HTERT RPE-1 (cell line): ENCODE results near the gene ADAM15.

Experiments used
- in situ Hi-C: fragments of 300-500 bp; cut with MboI; formaldehyde crosslinking; loops from 4 replicates; pipeline ENCODE4 v1.14.3; 2020; ENCODE audit warnings: low sequenced_read_pairs

ADAM15 gene, protein sequence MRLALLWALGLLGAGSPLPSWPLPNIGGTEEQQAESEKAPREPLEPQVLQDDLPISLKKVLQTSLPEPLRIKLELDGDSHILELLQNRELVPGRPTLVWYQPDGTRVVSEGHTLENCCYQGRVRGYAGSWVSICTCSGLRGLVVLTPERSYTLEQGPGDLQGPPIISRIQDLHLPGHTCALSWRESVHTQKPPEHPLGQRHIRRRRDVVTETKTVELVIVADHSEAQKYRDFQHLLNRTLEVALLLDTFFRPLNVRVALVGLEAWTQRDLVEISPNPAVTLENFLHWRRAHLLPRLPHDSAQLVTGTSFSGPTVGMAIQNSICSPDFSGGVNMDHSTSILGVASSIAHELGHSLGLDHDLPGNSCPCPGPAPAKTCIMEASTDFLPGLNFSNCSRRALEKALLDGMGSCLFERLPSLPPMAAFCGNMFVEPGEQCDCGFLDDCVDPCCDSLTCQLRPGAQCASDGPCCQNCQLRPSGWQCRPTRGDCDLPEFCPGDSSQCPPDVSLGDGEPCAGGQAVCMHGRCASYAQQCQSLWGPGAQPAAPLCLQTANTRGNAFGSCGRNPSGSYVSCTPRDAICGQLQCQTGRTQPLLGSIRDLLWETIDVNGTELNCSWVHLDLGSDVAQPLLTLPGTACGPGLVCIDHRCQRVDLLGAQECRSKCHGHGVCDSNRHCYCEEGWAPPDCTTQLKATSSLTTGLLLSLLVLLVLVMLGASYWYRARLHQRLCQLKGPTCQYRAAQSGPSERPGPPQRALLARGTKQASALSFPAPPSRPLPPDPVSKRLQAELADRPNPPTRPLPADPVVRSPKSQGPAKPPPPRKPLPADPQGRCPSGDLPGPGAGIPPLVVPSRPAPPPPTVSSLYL

GRCh38 chr1:155050560-155051341 lies at the start of gene ADAM15:
Gene ADAM15, plus strand, starts transcription at chr1:155051316. Its CDS starts 71 bp downstream, at chr1:155051387.
- in situ Hi-C loops, result no loop called here

DNA sequence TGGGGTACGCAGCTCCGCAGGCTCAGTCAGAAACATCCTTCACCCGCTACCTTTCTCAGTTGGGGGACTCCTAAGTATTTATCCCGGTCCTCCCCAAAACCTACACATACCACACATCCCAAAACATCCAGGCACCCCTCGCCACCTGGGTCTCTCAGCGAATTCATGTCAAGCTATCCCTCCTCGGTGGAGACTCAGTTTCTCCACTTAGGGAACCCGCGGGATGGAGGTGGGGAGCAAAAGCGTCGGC lies 49.8 kb upstream of the ADAM15 start:
- in situ Hi-C loops, result no loop called here

DNA sequence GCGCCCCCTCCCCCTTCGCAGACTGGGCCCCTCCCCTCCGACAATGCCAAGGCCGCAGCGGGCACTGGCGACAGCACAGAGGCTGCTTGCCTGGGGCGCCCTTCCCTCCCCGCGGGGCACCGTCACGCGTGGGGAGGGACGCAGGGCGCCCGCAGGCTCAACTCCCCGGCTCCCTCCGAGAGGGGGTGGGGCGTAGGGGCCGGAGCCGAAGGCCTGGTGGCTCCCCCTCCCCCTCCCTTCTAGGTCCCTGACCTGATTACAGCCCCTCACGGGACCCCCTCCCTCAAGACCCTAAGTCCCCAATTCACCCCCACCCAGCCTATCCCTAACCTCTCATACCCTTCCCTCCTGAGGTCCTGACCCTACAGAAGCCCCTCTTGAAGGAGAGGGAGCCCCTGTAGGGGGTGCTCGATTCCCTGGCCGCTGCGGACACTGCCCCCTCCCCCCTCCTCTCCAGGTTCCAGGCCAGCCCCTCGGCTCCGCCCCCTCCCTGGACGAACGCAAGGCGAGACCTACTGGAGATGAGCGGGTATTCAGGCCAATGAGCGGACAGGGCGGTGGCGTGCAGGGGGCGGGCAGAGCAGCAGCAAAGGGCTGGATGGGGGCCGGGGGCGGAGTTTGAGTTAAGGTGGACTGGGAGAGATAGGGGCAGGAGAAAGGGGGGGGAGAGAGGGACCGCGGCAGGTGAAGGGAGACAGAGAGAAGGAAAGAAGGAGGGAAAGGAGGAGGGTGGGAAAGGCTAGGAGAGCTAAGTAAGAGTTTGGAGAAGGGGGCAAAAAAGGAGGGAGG lies 49.2 kb upstream of the ADAM15 start:
- in situ Hi-C loops, result no loop called here

- in situ Hi-C loops, result no loop called here
Observed at GRCh38 chr1:155002464-155003226, 48.5 kb upstream of the ADAM15 start, which contains the start of gene ZBTB7B. Gene ZBTB7B, plus strand, starts transcription at chr1:155002802. Its CDS starts 11,859 bp downstream, at chr1:155014661.

- in situ Hi-C loops, result no loop called here
Observed at GRCh38 chr1:155003227-155003765, 47.8 kb upstream of the ADAM15 start.

- in situ Hi-C loops, result no loop called here
Observed at GRCh38 chr1:155003766-155004351, 47.3 kb upstream of the ADAM15 start.

- in situ Hi-C loops, result no loop called here
Observed at GRCh38 chr1:155004352-155005075, 46.6 kb upstream of the ADAM15 start.

DNA sequence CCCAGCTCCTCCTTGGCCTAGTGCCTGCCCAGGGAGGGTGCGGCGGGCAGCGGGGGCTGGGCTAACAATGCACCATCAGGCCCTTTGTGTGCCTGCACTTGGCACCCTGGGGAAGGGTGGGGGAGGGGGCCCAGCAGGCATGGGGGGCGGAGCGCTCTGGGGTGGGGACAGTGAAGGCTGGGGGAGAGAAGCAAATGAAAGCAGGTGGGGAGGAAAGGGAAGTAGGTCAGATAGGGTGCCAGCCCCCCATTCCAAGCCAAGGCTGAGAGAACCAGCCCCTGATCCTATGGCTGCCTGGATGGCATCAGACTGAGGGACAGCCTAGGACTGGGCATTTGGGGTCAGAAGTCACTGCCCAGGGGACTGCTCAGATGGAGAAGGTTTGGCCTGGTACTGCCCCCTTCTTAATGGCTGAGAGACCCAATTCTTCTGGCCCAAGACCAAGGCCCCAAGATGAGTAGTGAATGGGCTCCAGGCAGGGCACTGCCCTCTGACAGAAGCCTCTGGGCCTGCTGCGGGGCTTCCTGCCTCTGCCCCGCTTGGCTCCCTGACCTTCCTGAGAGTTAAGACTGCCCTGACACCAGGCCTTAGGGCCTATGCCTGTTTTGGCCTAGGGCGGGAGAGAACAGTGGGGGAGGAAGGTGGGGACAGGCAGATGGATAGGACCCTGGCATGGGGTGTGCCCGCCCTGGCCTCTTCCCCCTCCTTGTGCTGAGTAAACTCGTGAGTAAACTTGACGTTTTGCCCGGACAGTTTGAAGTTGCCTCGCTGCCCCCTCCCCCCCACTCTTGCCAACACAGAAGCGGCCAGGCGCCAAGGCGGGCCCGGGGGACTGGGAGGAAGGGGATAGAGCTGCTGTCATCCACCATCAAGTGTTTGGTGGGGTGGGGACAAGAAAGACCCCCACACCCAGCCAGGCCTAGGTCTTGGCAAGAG lies 45.8 kb upstream of the ADAM15 start:
- in situ Hi-C loops, result no loop called here

DNA sequence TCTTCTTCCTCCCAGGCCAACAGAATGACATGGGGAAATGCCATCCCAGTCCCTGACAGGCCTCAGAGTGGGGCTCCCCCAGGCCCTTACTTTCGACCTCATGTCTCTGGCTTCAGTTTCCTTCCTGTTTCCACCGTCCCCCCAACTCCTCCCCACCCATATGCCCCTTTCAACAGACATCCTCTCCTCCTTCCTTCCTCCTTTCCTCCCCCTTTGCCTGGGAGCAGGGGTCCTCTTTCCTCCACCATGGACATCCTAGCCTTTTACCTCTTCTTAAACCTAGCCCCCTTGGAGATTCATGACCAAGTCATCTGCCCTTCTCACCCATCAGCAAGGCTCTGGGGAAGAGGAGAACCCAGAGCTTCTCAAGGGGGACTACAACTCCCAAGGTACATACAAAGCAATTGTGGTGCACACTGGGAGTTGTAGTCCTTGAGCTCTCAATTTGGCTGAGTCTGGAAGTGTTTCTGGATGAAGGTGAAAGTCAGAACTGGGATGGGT lies 44.5 kb upstream of the ADAM15 start:
- in situ Hi-C loops, result no loop called here

GRCh38 chr1:155007251-155007828 lies 43.8 kb upstream of the ADAM15 start:
- in situ Hi-C loops, result no loop called here

DNA sequence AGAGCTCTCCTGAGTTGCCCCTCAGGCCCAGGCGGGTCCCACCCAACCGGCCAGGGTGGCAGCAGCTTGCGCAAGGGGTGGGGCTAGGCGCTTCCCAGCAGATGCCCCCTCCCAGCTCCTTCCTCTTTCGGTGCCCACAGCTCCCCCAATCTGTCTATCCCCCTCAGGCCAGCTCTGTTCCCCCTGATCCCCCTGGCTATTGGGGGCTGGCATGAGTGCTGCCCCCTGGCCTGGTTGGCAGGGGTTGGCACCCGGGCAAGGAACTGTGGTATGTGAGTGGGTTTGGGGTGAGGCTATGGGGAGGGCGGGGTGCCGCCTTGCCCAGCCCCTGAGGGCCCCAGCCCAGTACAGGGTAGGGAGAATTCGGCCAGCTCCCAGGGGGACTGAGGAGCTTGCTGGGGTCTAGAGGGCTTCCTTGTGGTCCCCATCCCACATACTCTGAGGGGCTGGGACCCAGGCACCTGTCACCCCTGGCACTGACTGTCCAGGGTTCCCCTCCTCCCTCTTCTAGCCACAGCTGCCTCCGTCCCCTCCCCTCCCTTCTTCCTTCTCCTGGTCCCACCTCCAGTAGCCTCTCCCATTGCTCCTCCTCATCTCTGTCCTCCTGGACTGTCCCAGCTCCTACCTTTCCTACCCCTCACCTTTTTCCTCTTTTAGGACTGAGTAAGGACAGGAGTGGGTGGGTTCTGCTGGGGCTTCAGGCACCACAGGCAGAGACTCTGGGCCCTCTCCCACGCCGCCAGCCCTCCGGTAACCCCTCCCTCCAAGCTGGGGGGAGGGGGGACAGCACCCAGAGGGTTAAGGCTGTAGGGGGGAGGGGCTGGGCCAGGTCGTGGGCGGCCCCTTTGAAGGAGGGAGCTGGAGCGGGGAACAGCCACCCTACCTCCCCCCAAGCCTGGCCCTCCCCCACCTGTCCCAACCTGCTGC lies 42.8 kb upstream of the ADAM15 start:
- in situ Hi-C loops, result no loop called here

GRCh38 chr1:155009221-155009711 lies 41.9 kb upstream of the ADAM15 start:
- in situ Hi-C loops, result no loop called here

GRCh38 chr1:155009742-155010141 lies 41.4 kb upstream of the ADAM15 start:
- in situ Hi-C loops, result no loop called here

- in situ Hi-C loops, result no loop called here
Observed at GRCh38 chr1:155010211-155010918, 40.8 kb upstream of the ADAM15 start.

- in situ Hi-C loops, result no loop called here
Observed at GRCh38 chr1:155011004-155011416, 40.1 kb upstream of the ADAM15 start.
